SK-N-SH treated with all-trans-retinoic acid at 6 μM for 48 hours (cell line): ENCODE results near the gene FOLR1.

Experiments
- ATAC-seq: fragments of 200-7000 bp; cut with Tn5 transposase; 3 replicates; pipeline ENCODE4 v1.9.1; 2020; ENCODE audit warnings: mild to moderate bottlenecking, moderate library complexity
- ARNTL ChIP-seq: fragments of 450-650 bp; formaldehyde crosslinking; IDR thresholded peaks from 2 replicates; pipeline ENCODE4 v1.5.0; 2020; ENCODE audit warnings: low read depth, mild to moderate bottlenecking, moderate library complexity, borderline replicate concordance
- BACH2 ChIP-seq: fragments of 250-450 bp; sonication (Bioruptor Pico); IDR thresholded peaks from 2 replicates; pipeline ENCODE4 v1.9.0; 2021; ENCODE audit warnings: mild to moderate bottlenecking, borderline replicate concordance
- CREB5 ChIP-seq: fragments of 250-450 bp; sonication (Bioruptor Pico); IDR thresholded peaks from 2 replicates; pipeline ENCODE4 v1.5.1; 2020; ENCODE audit warnings: low read depth, mild to moderate bottlenecking, moderate library complexity
- CSDC2 ChIP-seq: fragments of 250-450 bp; sonication (Bioruptor Pico); IDR thresholded peaks from 2 replicates; pipeline ENCODE4 v1.5.0; 2020; ENCODE audit warnings: mild to moderate bottlenecking, moderate library complexity
- ESRRG ChIP-seq: fragments of 250-450 bp; sonication (Bioruptor Pico); IDR thresholded peaks from 2 replicates; pipeline ENCODE4 v1.6.1; 2021; ENCODE audit warnings: mild to moderate bottlenecking
- OSR1 ChIP-seq: fragments of 250-450 bp; sonication (Bioruptor Pico); IDR thresholded peaks from 2 replicates; pipeline ENCODE4 v1.8.0; 2022; ENCODE audit warnings: moderate library complexity, mild to moderate bottlenecking, inconsistent platforms
- PATZ1 ChIP-seq: fragments of 250-450 bp; sonication (Bioruptor Pico); IDR thresholded peaks from 2 replicates; pipeline ENCODE4 v1.8.0; 2020; ENCODE audit warnings: mild to moderate bottlenecking, moderate library complexity, borderline replicate concordance
- POU6F1 ChIP-seq: fragments of 250-450 bp; sonication (Bioruptor Pico); IDR thresholded peaks from 2 replicates; pipeline ENCODE4 v1.8.0; 2021; ENCODE audit warnings: low read depth, mild to moderate bottlenecking, moderate library complexity, borderline replicate concordance
- RARB ChIP-seq: fragments of 250-450 bp; sonication (Bioruptor Pico); IDR thresholded peaks from 2 replicates; pipeline ENCODE4 v1.8.0; 2021; ENCODE audit warnings: mild to moderate bottlenecking, moderate library complexity
- TCF4 ChIP-seq: fragments of 250-450 bp; sonication (Bioruptor Pico); IDR thresholded peaks from 2 replicates; pipeline ENCODE4 v1.8.0; 2021; ENCODE audit warnings: mild to moderate bottlenecking, moderate library complexity, borderline replicate concordance
- TOX ChIP-seq: fragments of 250-450 bp; sonication (Bioruptor Pico); IDR thresholded peaks from 2 replicates; pipeline ENCODE4 v1.8.0; 2021; ENCODE audit warnings: mild to moderate bottlenecking, moderate library complexity, borderline replicate concordance
- TSHZ2 ChIP-seq: fragments of 250-450 bp; sonication (Bioruptor Pico); IDR thresholded peaks from 2 replicates; pipeline ENCODE4 v1.5.0; 2020; ENCODE audit warnings: mild to moderate bottlenecking, moderate library complexity
- ZC3H10 ChIP-seq: fragments of 250-450 bp; sonication (Bioruptor Pico); IDR thresholded peaks from 2 replicates; pipeline ENCODE4 v1.5.1; 2021; ENCODE audit warnings: mild to moderate bottlenecking, moderate library complexity
- ZFP3 ChIP-seq: fragments of 250-450 bp; sonication (Bioruptor Pico); IDR thresholded peaks from 2 replicates; pipeline ENCODE4 v1.5.0; 2020; ENCODE audit warnings: mild to moderate bottlenecking, moderate library complexity
- ZFP30 ChIP-seq: fragments of 450-650 bp; formaldehyde crosslinking; IDR thresholded peaks from 2 replicates; pipeline ENCODE4 v1.5.0; 2022; ENCODE audit warnings: mild to moderate bottlenecking, moderate library complexity
- ZNF565 ChIP-seq: fragments of 450-650 bp; formaldehyde crosslinking; conservative IDR thresholded peaks from 2 replicates; pipeline ENCODE4 v1.5.0; 2020; ENCODE audit warnings: low read depth, mild to moderate bottlenecking, moderate library complexity
- ZNF70 ChIP-seq: fragments of 450-650 bp; formaldehyde crosslinking; IDR thresholded peaks from 2 replicates; pipeline ENCODE4 v1.5.0; 2020; ENCODE audit warnings: mild to moderate bottlenecking, moderate library complexity
- ZNF8 ChIP-seq: fragments of 450-650 bp; formaldehyde crosslinking; IDR thresholded peaks from 2 replicates; pipeline ENCODE4 v1.5.0; 2020; ENCODE audit warnings: mild to moderate bottlenecking, moderate library complexity

FOLR1 gene

GRCh38 chr11:72218251-72218745, 26.4 kb downstream of the FOLR1 start (continued):
- TF ChIP-seq PATZ1 (CRISPR knock-in tag) (no peak), BACH2 (CRISPR knock-in tag) (no peak), TOX (CRISPR knock-in tag) (no peak)
- TF ChIP-seq, all 23 proteins: peak for 0

GRCh38 chr11:72220696-72221363, 28.9 kb downstream of the FOLR1 start:
- TF ChIP-seq ZFP30 (no peak), PATZ1 (CRISPR knock-in tag) (no peak), TCF4 (CRISPR knock-in tag) (no peak), ZNF565 (no peak), TSHZ2 (CRISPR knock-in tag) (no peak), ESRRG (CRISPR knock-in tag) (no peak), ZC3H10 (no peak), CSDC2 (no peak), ARNTL (CRISPR knock-in tag) (no peak), BACH2 (CRISPR knock-in tag) (no peak), ZNF70 (CRISPR knock-in tag) (no peak), CREB5 (CRISPR knock-in tag) (no peak), ZFP3 (CRISPR knock-in tag) (no peak)
- no peak for ATAC-seq

GRCh38 chr11:72221386-72222075, 29.6 kb downstream of the FOLR1 start:
- TF ChIP-seq ZNF8: no peak
- TF ChIP-seq RARB: no peak
- no peak for TF ChIP-seq OSR1 (CRISPR knock-in tag)
- no peak for TF ChIP-seq TOX (CRISPR knock-in tag)
- TF ChIP-seq CREB5 (CRISPR knock-in tag): no peak
- no peak for TF ChIP-seq BACH2 (CRISPR knock-in tag)
- TF ChIP-seq ARNTL (CRISPR knock-in tag): no peak
- no peak for TF ChIP-seq POU6F1
- TF ChIP-seq, all 23 proteins: peak for 0
- no peak for ATAC-seq
